Measurements from ENCODE around the gene GNG12. TPM values are rescaled to one million over a fixed set of nuclear protein-coding genes. Genes with fewer than 3 reads are reported as not detected.

Gene GNG12
- total and polyA plus RNA-seq, 2 donors (not counting 3 experiments of a cell fraction or from before 2014, with no cell fraction given) = 107 to 152 TPM

GRCh38 chr1:67748630-67749029, 84.6 kb downstream of the GNG12 start:
- intact Hi-C loops (cut with micrococcal nuclease) = no loop called here
- no peak overlapping the region for H2AFZ ChIP-seq (ENCODE audit: low read depth, low read length)
- peaks cover 57% of the 10 kb centered on the region for H3K4me1 ChIP-seq (ENCODE audit: control insufficient read depth, extremely low read depth, insufficient read depth, low read length)
- H3K79me2 ChIP-seq (ENCODE audit: control insufficient read depth, insufficient read depth, low read length) = peaks cover 40% of the 10 kb centered on the region
- no peak overlapping the region for H3K4me3 ChIP-seq (replicated peaks in 1 of 3; ENCODE audit: insufficient read depth in 1 of 3, low read depth in 1 of 3, low read length in 3 of 3)
- FAIRE-seq (peak; percentile 43), DNase-seq (ENCODE audit: low read depth, low spot score) (peak; percentile 73)
- ChIA-PET CTCF (interaction anchor here (1.6 kb wide), 1 partner anchor 12 kb away, joined by 3 read pairs; no protein-coding TSS in a partner anchor), POLR2A (no interaction called here)
- no TSS peak for BruUV-seq (replicated peaks)
- no peaks in the 10 kb centered on the region for H3K9me1 ChIP-seq (replicated peaks; ENCODE audit: control insufficient read depth, extremely low read depth, insufficient read depth, low read length)
- peak overlapping the region; percentile 52 for H3K4me2 ChIP-seq (ENCODE audit: insufficient read depth, low read length)
- H3K27ac ChIP-seq (ENCODE audit: insufficient read depth, low read depth, low read length) = no peak overlapping the region
- dilution Hi-C loops (cut with MboI; ENCODE audit: extremely low pct_ligation_motif_present, low sequenced_read_pairs) = no loop called here
- no peaks in the 10 kb centered on the region for H3K27me3 ChIP-seq (ENCODE audit: control insufficient read depth in 2 of 2, insufficient read depth in 2 of 2, low read length in 2 of 2)
- H3K9ac ChIP-seq (replicated peaks; ENCODE audit: extremely low read depth, insufficient read depth, low read length) = no peak overlapping the region
- no peaks in the 10 kb centered on the region for H4K20me1 ChIP-seq (replicated peaks; ENCODE audit: control insufficient read depth, extremely low read depth, insufficient read depth, low read length)
- H3K36me3 ChIP-seq (ENCODE audit: control insufficient read depth in 2 of 2, extremely low read depth in 1 of 2, insufficient read depth in 2 of 2, low read length in 2 of 2) = peaks cover 0 to 3% of the 10 kb centered on the region in 2 experiments
- no peak for TF ChIP-seq JUN (IDR thresholded peaks at IDR 0.05; ENCODE audit: borderline replicate concordance, insufficient read depth, insufficient read length, low read depth)
- no peak for TF ChIP-seq POLR2AphosphoS5 (IDR thresholded peaks at IDR 0.05; ENCODE audit: insufficient read depth, low read depth, low read length)
- no peak for TF ChIP-seq EZH2 (IDR thresholded peaks at IDR 0.05; ENCODE audit: borderline replicate concordance, low read depth, low read length, severe bottlenecking)
- H3K9me3 ChIP-seq (replicated peaks; ENCODE audit: control insufficient read depth, insufficient read depth, low read length) = no peaks in the 10 kb centered on the region

GRCh38 chr1:67747671-67748546, 85.4 kb downstream of the GNG12 start:
- H4K20me1 ChIP-seq (replicated peaks; ENCODE audit: control insufficient read depth, extremely low read depth, insufficient read depth, low read length) = no peaks in the 10 kb centered on the region
- H3K36me3 ChIP-seq (ENCODE audit: control insufficient read depth in 2 of 2, extremely low read depth in 1 of 2, insufficient read depth in 2 of 2, low read length in 2 of 2) = peaks cover 0 to 3% of the 10 kb centered on the region in 2 experiments
- no peak overlapping the region for H3K4me2 ChIP-seq (ENCODE audit: insufficient read depth, low read length)
- dilution Hi-C loops (cut with MboI; ENCODE audit: extremely low pct_ligation_motif_present, low sequenced_read_pairs) (no loop called here), intact Hi-C loops (cut with micrococcal nuclease) (no loop called here)
- no peak overlapping the region for H3K9ac ChIP-seq (replicated peaks; ENCODE audit: extremely low read depth, insufficient read depth, low read length)
- no peak overlapping the region for H3K4me3 ChIP-seq (replicated peaks in 1 of 3; ENCODE audit: insufficient read depth in 1 of 3, low read depth in 1 of 3, low read length in 3 of 3)
- H2AFZ ChIP-seq (ENCODE audit: low read depth, low read length) = no peak overlapping the region
- peaks cover 50% of the 10 kb centered on the region for H3K4me1 ChIP-seq (ENCODE audit: control insufficient read depth, extremely low read depth, insufficient read depth, low read length)
- H3K9me3 ChIP-seq (replicated peaks; ENCODE audit: control insufficient read depth, insufficient read depth, low read length) = no peaks in the 10 kb centered on the region
- BruUV-seq (replicated peaks) = no TSS peak
- TF ChIP-seq MYC (IDR thresholded peaks at IDR 0.05; ENCODE audit: low read depth, low read length) (no peak), MAX (IDR thresholded peaks at IDR 0.05; ENCODE audit: insufficient read depth, insufficient read length) (no peak), CTCF (IDR thresholded peaks at IDR 0.05; ENCODE audit: extremely low read depth in 1 of 2, insufficient read depth in 1 of 2, low read depth in 1 of 2, low read length in 2 of 2) (no peak)
- H3K27ac ChIP-seq (ENCODE audit: insufficient read depth, low read depth, low read length) = no peak overlapping the region
- POLR2A ChIA-PET = no interaction called here
- no peaks in the 10 kb centered on the region for H3K27me3 ChIP-seq (ENCODE audit: control insufficient read depth in 2 of 2, insufficient read depth in 2 of 2, low read length in 2 of 2)
- FAIRE-seq (no peak), DNase-seq (ENCODE audit: low read depth, low spot score) (no peak)
- peaks cover 45% of the 10 kb centered on the region for H3K79me2 ChIP-seq (ENCODE audit: control insufficient read depth, insufficient read depth, low read length)
- CTCF ChIA-PET = interaction anchor here (1.1 to 1.8 kb wide), 3 partner anchors 13 to 213 kb away, joined by 3 to 5 read pairs (median 3); no protein-coding TSS in a partner anchor
- H3K9me1 ChIP-seq (replicated peaks; ENCODE audit: control insufficient read depth, extremely low read depth, insufficient read depth, low read length) = no peaks in the 10 kb centered on the region
